Neural crest cell (in vitro differentiated cells): ENCODE measurements around the gene MPZL1. TPM values are rescaled to one million over a fixed set of nuclear protein-coding genes. Genes with fewer than 3 reads are reported as not detected.

Experiments used
- DNase-seq: peaks from one replicate; pipeline ENCODE4 v3.0.0; 2021; ENCODE audit warnings: low read depth, mixed read lengths, low spot score
- H3K27ac Mint-ChIP-seq: one replicate; pipeline ENCODE4 v1.8.0; 2021; ENCODE audit warnings: mild to moderate bottlenecking, mixed read lengths; ENCODE audit not compliant: unreplicated experiment
- H3K27me3 Mint-ChIP-seq: 2 replicates; pipeline ENCODE4 v1.8.0; 2021; ENCODE audit warnings: low read depth, mild to moderate bottlenecking, mixed read lengths
- H3K36me3 Mint-ChIP-seq: 2 replicates; pipeline ENCODE4 v1.8.0; 2021; ENCODE audit warnings: low read depth, mild to moderate bottlenecking, mixed read lengths
- H3K4me1 Mint-ChIP-seq: 2 replicates; pipeline ENCODE4 v1.8.0; 2021; ENCODE audit warnings: mixed read lengths
- H3K4me3 Mint-ChIP-seq: one replicate; pipeline ENCODE4 v1.8.0; 2021; ENCODE audit warnings: mild to moderate bottlenecking, mixed read lengths
- H3K9me3 Mint-ChIP-seq: 2 replicates; pipeline ENCODE4 v1.8.0; 2021; ENCODE audit warnings: mixed read lengths
- CTCF ChIP-seq: fragments of 200-600 bp; sonication (generic); conservative IDR thresholded peaks from 2 replicates; pipeline ENCODE4 v1.5.0; 2021; ENCODE audit warnings: antibody characterized with exemption, mild to moderate bottlenecking
- total RNA-seq: library from RNA; stranded (reverse); gene quantifications from 2 replicates; pipeline ENCODE4 v1.2.1, GENCODE V29; 2021

MPZL1 gene
- total RNA-seq, 1 donor from 2014 or later = 114 TPM

- H3K9me3 Mint-ChIP-seq = no peaks in the 10 kb centered on the region
- peaks cover 20% of the 10 kb centered on the region for H3K36me3 Mint-ChIP-seq
- H3K4me3 Mint-ChIP-seq = no peak overlapping the region
- H3K4me1 Mint-ChIP-seq = peaks cover 3% of the 10 kb centered on the region
- no peak overlapping the region for H3K27ac Mint-ChIP-seq
- no peak for TF ChIP-seq CTCF
- H3K27me3 Mint-ChIP-seq = no peaks in the 10 kb centered on the region
- DNase-seq = no peak
Observed at GRCh38 chr1:167797015-167797414, 75.2 kb downstream of the MPZL1 start.

DNA sequence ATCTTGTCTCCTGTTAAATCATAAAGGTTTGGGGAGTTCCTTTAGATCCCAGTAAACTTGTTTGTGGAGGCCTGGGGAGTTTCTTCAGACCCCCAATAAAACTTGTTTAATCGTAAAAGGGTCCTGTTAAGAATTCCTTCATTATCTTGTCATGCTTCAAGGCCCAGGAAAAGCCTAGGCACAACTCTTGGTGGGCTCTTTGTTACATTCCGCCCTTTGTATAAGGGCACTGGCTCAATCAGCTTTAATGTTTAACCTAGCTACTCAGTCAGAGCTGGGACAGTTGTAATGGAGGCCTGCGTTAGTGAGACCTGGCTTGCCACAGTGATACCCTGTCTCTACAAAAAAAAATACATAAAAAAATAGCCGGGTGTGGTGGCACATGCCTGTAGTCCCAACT, 77.2 kb downstream of the MPZL1 start:
- no peak overlapping the region for H3K27ac Mint-ChIP-seq
- no peaks in the 10 kb centered on the region for H3K27me3 Mint-ChIP-seq

GRCh38 chr1:167799747-167800146, 78.0 kb downstream of the MPZL1 start:
- Mint-ChIP-seq H3K9me3 (peaks cover 3% of the 10 kb centered on the region), H3K27me3 (no peaks in the 10 kb centered on the region), H3K27ac (no peak overlapping the region), H3K36me3 (peaks cover 33% of the 10 kb centered on the region), H3K4me1 (peaks cover 14% of the 10 kb centered on the region), H3K4me3 (no peak overlapping the region)
- DNase-seq = no peak
- no peak for TF ChIP-seq CTCF

More for the DNA sequence above, 77.2 kb downstream of the MPZL1 start:
- peaks cover 27% of the 10 kb centered on the region for H3K36me3 Mint-ChIP-seq
- peaks cover 3% of the 10 kb centered on the region for H3K9me3 Mint-ChIP-seq
- H3K4me1 Mint-ChIP-seq = peaks cover 8% of the 10 kb centered on the region
- TF ChIP-seq CTCF = no peak
- no peak for DNase-seq
- no peak overlapping the region for H3K4me3 Mint-ChIP-seq

DNA sequence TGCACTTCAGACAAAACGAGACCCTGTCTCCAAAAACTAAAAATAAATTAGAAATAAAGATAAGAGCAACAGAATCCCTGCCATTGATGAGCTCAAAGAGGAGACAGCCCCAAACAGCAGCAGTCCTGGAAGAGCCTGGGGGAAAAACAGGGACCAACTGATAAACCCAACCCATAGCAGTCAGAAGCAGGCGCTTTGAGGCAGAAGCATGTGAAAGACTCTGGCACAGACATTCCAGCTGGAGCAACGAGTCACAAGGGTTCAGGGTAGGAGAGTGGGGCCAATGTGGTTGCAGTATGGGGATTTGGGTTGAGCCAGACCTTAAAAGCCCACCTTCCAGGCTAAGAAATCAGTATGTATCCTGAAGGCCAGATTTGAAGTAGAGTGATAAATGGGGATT, 78.5 kb downstream of the MPZL1 start:
- no peak for TF ChIP-seq CTCF
- Mint-ChIP-seq H3K27me3 (no peaks in the 10 kb centered on the region), H3K4me1 (peaks cover 17% of the 10 kb centered on the region), H3K4me3 (no peak overlapping the region), H3K36me3 (peaks cover 38% of the 10 kb centered on the region), H3K27ac (no peak overlapping the region), H3K9me3 (peaks cover 3% of the 10 kb centered on the region)
- no peak for DNase-seq

DNA sequence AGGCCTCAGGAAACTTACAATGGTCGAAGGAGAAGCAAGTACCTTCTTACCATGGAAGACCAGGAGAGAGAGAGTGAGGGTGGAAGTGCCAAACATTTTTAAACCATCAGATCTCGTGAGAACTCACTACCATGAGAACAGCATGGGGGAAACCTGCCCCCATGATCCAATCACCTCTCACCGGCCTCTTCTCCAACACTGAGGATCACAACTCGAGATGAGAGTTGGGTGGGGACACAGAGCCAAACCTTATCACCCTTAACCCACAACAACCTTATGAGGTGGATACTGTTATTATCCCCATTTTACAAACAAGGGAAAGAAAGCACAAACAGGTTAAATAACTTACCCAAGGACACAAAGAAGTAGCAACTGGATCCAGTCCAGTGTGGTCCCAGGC, 80.5 kb downstream of the MPZL1 start:
- peaks cover 14% of the 10 kb centered on the region for H3K4me1 Mint-ChIP-seq

More for the DNA sequence above, 80.5 kb downstream of the MPZL1 start:
- Mint-ChIP-seq H3K4me3 (peak overlapping the region; percentile 4), H3K27me3 (no peaks in the 10 kb centered on the region), H3K9me3 (peaks cover 3% of the 10 kb centered on the region), H3K27ac (no peak overlapping the region), H3K36me3 (peaks cover 41% of the 10 kb centered on the region)
- DNase-seq = no peak
- no peak for TF ChIP-seq CTCF
